ENCODE results near the gene PNKP.

Gene PNKP

DNA sequence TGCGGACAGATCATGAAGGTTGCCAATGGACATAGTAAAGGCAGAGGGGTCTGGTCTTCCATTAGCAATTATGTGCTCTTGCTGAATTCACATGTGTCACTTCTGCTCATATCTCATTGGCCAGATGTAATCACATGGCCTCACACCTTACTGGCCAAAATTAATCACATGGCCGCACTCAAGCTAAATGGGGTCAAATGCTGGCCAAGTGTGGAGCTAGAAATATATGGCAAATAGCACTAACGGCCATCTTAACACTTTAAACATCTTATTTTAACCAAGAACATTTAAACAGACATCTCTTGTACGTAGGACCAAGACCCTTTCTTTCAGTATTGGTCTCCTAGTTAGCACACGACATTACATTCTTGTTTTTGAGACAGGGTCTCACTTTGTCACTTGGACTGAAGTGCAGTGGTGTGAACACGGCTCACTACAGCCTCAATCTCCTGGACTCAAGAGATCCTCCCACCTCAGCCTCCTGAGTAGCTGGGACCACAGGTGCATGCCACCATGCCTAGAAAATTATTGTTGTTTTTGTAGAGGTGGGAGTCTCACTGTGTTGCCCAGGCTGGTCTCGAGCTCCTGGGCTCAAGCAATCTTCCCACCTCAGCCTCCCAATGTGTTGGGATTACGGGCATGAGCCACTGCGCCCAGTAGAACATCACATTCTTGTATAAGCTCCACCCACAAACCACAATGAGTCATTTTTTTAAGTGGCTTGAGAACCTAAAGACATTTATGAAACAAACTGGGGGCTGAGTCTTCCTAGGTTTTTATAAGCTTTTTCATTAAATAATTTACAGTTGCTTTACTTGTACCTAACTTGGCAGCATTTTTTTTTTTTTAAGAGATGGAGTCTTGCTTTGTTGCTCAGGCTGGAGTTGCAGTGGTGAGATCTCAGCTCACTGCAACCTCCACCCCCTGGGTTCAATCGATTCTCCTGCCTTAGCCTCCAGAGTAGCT lies 19.4 kb downstream of the PNKP start:
- no peak for DNase-seq (ENCODE audit: low read depth in 1 of 2, low spot score in 1 of 2)

DNA sequence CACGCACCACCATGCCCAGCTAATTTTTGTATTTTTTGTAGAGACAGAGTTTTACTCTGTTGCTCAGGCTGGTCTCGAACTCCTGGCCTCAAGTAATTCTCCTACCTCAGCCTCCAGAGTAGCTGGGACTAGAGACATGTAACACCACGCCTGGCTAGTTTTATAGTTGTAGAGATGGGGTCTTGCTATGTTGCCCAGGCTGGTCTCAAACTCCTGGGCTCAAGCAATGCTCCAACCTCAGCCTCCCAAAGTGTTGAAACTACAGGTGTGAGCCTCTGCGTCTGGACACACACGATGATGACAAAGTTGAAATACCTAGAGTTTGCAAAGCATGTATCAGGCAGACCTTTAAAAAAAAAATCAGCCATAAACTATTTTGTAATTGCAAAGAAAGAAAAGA lies 21.0 kb downstream of the PNKP start:
- DNase-seq (ENCODE audit: low read depth in 1 of 2, low spot score in 1 of 2): no peak

DNA sequence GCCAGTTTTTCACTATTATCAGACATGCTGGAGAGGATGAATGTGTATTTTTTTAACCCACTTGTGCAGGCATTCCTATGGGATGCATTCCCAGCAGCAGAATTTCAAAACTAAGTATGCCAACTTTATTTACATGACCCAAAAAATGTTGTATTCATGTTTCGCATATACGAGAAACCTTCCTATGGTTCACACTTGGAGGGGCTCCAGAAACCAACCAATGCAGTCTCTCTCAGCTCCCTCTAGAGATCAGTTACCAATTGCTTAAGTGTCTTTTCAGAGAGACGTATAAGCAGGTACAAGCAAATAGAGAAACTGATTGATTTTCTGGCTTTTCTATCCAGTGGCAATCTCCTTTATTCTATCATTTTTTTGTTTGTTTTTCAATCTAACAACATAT lies 22.0 kb downstream of the PNKP start:
- no peak for DNase-seq (ENCODE audit: low read depth in 1 of 2, low spot score in 1 of 2)

DNA sequence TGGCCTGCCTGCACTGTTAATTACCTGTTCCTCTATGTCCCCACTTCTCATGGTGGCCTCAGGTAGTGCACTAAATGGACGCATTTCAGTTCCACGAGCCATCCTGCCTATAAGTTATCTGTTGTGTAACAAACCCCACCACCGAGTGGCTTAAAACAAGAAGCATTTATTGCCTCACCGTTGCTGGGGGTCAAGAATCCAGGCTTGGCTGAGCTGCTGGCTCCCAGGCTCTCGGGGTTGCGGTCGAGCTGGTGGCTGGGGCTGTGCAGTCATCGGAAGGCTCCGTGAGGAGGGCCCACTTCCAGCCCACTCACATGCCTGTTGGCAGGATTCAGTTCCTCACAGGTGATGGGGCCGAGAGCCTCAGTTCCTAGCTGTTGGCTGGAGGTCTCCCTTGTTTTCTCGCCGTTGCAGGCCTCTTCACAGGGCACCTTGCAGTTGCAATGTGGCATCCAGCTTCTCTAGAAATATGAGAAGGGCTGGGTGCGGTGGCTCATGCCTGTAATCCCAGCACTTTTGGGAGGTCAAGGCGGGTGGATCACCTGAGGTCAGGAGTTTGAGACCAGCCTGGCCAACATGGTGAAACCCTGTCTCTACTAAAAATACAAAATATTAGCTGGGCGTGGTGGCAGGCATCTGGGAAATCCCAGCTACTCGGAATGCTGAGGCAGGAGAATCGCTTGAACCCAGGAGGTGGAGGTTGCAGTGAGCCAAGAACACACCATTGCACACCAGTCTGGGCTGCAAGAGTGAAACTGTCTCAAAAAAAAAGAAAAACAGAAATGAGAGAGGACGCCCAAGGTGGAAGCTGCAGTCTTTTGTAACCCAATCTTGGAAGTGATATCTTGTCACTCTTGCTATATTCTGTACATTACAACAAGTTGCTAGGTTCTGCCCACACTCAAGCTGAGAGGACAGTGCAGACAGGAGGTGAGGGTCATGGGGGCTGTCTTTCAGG lies 23.0 kb downstream of the PNKP start:
- no peak for DNase-seq (ENCODE audit: low read depth in 1 of 2, low spot score in 1 of 2)

DNA sequence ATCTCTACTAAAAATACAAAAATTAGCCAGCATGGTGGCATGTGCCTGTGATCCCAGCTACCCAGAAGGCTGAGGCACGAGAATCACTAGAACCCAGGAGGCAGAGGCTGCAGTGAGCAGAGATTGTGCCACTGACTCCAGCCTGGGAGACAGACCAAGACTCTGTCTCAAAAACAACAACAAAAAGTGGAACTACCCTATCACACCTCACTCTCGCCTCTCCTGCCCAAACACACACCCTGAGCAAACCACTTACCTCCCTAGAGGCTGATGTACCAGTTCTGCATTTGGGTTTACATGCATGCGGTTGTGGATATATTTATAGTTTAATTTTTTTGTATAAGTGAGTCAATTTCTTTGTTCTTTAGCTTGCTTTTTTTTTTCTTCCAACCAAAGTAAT lies 24.1 kb downstream of the PNKP start:
- no peak for DNase-seq (ENCODE audit: low read depth in 1 of 2, low spot score in 1 of 2)

DNA sequence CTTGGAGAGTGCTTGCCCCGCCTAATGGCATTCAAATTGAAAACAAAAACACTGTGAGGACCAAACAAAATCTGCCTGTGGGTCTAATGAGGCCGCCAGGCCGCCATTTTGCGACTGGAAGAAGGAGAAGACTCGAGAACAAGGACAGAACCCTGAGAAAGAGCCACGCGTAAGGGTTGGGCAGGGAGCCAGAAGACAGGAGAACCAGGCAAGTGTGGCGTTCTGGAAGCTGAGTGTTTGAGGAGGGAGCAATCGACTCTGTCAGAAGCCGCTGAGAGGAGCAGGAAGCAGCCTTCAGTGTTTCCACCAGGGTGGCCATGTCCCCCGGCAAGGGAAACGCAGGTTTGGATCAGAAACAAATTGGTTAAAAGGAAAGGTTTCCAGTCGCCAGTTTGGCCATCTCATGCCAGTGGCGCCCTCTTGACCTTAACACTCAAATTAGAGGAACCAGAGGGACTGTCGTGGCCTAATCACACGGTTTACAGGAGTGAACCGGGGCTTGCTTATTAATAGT lies 26.6 kb downstream of the PNKP start:
- no peak for DNase-seq (ENCODE audit: low read depth in 1 of 2, low spot score in 1 of 2)

DNA sequence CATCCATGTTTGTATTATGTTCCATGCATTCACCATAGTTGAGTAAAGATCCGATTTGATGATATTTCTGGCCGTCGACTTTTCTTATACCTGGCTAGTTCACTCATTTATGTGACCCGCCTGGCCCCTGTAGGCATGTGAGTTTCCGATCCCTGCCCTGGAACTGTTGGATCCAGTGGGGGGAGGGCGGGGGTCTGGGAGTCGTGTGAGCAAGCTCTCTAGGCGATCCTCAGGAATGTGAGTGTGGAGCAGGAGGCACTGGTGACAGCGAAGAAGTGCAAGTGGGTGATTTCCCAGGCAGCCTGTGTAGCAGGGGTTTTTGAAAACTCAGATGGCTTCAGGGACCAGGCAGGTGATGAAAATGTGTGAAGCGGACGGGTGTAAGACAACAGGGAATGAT lies 27.1 kb downstream of the PNKP start:
- DNase-seq (ENCODE audit: low read depth in 1 of 2, low spot score in 1 of 2): no peak

DNA sequence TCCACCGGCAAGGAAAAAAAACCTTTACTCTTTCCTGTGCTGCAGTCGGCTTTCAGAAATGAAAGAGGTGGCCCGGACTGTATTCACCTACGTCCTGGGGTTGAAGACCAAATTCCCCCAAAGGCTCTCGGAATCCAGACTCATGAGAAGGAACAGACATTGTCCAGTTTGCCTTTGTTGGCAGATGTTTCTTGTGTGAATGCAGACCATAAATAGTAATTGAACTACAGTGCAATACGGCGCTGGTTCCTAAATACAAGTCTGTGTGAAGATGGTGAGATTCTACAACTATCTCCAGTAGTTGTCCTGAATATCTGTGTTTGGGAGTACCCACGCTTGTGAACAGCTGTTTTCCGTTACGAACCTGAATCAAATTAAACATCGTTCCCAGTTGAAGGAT lies 27.7 kb downstream of the PNKP start:
- DNase-seq (ENCODE audit: low read depth in 1 of 2, low spot score in 1 of 2): no peak

DNA sequence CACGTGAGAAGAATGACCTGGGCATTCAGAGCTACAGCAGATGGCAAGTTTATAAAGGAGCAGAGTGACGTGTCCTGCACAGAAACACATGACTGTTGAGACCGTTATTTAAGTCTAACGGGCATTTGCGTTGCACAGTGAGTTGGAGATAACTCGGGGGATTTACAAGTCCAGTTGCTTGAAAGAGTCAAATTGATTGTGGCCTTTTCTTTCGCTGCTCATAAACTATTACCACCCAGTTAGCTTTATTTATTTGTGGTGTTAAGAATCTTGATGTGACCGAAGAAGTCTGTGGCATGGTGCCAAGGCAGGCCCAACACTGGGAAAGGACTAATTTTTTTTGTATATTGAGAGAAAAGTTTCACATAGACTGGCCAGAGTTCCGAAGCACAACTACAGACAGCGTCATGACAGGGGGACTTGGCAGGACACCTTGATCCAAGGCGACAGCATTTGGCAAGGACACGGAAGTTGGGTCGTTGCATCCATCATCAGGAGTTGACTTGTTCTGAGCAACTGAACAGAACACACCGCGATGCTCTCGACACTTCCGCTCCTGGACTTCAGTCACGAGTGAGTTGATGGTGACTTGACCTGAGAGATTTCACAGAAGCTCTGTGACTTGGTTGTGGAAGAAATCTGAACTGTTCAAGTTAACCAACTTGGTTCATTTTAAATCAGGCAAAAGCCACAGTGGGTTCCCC lies 28.3 kb downstream of the PNKP start:
- DNase-seq (ENCODE audit: low read depth in 1 of 2, low spot score in 1 of 2): no peak

DNA sequence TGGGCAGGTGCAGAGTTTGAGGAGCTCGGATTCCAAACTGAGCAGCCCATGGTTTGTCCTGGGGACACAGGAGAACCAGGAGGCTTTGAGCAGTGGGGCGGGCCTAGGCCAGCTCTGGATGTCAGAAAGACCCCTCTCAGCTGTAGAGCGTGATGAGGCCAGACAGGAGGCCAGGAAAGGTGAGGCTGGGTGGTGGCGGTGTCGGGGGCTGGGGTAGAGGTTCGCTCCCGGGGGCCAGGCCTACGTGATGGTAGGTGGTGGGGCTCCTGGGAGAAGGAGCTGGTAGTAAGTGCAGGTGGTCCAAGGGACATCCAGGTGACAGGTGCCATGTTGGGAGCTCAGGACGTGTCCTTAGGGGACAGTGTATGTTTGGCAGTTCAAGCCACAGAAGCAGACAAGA lies 30.0 kb downstream of the PNKP start:
- DNase-seq (ENCODE audit: low read depth in 1 of 2, low spot score in 1 of 2): no peak

DNA sequence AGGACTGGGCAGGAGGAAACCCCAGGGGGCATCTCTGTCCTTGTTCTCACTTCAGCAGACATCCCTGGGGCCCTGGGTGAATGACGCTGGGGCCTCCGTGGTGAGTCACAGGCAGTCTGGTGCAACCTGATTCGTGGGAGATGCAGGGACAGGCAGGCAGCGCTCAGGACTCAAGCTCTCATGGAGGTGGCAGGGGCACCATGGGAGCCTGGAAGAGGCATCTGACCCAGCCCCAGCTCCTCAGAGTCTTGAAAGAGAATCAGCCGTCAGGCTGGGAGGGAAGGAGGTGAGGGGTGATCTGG lies 30.4 kb downstream of the PNKP start:
- no peak for DNase-seq (ENCODE audit: low read depth in 1 of 2, low spot score in 1 of 2)

DNA sequence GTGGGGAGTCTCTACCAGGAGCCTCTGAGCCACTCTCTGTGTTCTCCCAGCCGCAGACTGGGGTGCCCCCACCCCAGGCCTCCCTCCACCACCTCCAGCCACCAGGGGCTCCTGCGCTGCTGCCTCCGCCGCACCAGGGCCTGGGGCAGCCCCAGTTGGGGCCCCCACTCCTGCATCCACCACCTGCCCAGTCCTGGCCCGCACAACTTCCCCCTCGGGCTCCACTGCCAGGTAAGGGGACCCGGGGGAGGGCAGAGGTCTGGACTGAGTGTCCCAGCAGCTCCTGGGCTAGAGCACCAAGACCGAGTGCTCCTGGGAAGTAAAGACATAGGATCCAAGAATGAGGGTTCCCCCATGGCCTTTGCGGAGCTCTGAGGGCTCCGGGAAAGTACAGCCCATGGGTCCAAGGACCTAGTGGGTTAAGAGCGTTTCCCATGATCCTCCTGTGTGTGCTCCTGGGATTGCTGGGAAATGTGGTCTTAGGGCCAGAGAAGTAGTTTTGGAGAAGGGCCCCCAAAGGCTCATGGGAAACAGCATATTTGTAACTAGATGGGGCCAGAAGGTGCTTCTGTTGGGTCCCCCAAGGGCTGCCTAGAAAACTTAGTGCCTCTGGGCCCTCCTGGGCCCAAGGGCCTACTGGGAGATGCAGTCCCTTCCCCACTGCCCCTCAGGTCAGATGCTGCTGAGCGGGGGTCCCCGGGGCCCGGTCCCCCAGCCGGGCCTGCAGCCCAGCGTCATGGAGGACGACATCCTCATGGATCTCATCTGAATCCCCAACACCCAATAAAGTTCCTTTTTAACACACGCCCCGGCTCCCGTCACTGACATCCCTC lies 31.0 kb downstream of the PNKP start:
- DNase-seq (ENCODE audit: low read depth in 1 of 2, low spot score in 1 of 2): no peak

DNA sequence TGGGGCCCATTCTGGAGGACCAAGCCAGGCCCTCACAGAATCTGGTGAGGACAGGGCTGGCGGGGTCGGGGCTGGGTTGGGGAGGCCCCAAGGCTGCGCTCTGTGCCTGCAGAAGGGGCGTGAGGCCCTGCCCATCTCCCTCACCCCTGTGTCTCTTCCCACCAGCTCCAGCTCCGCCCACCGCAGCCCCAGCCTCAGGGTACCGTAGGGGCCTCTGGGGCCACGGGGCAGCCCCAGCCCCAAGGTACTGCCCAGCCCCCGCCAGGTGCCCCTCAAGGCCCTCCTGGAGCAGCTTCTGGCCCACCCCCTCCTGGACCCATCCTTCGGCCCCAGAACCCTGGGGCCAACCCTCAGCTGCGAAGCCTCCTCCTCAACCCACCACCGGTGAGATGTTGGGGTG lies 31.8 kb downstream of the PNKP start:
- DNase-seq (ENCODE audit: low read depth in 1 of 2, low spot score in 1 of 2): no peak

DNA sequence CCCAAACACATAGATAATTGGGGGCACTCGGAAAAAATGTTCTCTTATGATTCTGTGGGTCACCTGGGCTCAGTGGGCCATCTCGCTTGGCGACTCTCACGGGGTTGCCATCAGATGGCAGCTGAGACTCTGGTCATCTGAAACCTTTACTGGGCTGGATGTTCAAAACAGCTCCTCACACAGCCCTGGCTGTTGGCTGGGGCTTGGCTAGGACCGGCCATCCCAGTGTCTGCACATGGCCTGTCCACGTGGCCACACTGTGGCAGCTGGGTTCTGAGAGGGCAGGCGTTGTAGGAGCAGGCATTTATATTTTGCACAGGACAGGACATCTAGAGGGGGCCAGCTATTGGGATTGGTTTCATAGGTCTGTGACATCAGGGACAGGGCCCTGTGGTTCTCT lies 33.8 kb downstream of the PNKP start:
- DNase-seq (ENCODE audit: low read depth in 1 of 2, low spot score in 1 of 2): no peak

DNA sequence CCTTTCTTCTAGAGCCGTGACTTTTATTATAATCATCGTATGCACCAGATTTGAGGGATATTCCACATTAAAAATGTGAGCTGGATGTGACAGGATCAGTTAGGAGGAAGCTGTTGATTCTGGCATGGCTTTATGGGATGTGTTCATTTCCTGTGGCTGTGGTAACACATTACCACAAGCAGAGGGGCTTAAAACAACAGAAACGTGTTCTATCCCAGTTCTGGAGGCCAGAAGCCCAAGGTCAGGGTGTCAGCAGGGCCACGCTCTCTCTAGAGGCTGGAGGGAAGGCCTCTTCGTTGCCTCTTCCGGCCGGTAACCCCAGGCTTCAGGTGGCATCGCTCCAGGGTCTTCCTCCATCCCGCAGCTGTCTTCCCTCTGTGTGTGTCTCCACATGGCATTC lies 34.8 kb downstream of the PNKP start:
- no peak for DNase-seq (ENCODE audit: low read depth in 1 of 2, low spot score in 1 of 2)

DNA sequence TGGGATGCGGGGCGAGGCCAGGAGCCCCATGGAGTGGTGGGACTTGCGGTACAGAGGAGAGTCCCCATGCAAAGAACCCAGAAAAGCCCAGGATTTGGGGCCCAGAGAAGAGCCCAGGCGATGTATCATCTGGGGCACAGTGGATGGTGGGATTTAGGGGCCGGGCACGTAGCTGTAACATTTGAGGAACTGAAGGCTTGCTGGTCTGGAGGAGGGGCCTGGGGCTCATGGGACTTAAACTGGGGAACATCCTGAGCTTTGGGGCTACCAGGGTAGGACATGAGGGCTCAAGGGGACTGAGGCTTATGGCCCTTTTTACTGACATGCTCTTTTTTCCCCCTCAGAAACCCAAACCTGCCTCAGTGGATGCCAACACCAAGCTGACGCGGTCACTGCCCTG lies 35.8 kb downstream of the PNKP start:
- DNase-seq (ENCODE audit: low read depth in 1 of 2, low spot score in 1 of 2): no peak

DNA sequence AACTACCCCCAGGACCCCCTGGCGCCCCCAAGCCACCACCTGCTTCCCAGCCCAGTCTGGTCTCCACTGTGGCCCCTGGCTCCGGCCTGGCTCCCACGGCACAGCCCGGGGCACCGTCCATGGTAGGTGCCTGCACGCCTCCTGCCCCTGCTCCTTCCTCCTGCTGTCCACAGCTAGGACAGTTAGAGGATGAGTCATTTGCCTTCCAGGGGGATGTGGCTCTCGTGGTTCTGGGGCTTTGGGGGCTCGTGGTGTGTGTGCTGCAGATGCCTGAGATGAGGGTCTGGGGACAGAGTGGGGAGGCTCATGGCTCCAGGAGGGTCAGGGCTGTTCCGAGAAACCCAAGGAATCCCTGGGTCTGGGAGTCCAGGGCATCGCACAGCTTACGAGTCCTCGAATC lies 36.6 kb downstream of the PNKP start:
- DNase-seq (ENCODE audit: low read depth in 1 of 2, low spot score in 1 of 2): no peak

DNA sequence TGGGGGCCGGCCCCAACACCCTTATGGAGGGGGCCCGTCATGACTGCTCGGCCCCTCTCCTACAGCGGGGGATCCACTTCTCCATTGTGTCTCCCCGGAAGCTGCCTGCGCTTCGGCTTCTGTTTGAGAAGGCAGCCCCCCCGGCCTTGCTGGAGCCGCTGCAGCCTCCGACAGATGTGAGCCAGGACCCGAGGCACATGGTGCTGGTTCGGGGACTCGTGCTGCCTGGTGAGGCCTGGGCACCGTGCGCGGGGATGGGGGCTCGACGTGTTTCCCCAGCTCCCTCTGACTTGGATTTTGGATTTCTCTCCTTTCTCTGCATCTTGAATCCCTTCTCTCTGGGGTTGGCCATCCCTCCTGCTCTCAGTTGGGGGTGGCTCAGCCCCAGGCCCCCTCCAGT lies 37.7 kb downstream of the PNKP start:
- no peak for DNase-seq (ENCODE audit: low read depth in 1 of 2, low spot score in 1 of 2)

DNA sequence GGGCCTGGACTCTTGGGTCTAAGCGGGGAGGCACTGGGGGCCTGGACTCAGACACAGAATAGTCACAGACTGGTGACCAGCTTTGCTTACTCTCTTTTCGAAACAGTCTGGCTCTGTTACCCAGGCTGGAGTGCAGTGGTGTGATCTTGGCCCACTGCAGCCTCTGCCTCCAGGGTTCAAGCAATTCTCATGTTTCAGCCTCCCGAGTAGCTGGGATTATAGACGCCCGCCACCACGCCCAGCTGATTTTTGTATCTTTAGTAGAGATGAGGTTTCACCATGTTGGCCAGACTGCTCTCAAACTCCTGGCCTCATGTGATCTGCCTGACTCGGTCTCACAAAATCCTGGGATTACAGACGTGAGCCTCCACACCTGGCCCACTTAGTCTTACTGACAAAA lies 38.2 kb downstream of the PNKP start:
- no peak for DNase-seq (ENCODE audit: low read depth in 1 of 2, low spot score in 1 of 2)

DNA sequence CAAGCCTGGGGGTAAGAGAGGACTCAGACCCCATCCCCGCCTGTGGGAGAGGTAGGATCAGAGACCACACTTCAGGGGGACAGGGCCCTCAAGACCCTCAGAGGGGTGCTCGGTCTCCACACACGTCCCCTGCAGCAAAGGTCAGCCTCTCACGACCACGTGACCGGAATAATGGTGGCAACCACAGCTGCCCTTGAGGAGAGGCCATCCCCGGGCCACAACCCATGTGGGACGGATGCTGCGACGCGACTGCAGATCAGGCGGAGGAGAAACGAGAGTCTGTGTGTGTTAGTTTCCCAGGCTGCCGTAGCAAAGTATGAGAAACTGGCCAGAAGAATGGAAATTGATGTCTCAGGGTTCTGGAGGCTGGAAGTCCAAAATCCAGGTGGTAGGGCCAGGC lies 40.3 kb downstream of the PNKP start:
- no peak for DNase-seq (ENCODE audit: low read depth in 1 of 2, low spot score in 1 of 2)

DNA sequence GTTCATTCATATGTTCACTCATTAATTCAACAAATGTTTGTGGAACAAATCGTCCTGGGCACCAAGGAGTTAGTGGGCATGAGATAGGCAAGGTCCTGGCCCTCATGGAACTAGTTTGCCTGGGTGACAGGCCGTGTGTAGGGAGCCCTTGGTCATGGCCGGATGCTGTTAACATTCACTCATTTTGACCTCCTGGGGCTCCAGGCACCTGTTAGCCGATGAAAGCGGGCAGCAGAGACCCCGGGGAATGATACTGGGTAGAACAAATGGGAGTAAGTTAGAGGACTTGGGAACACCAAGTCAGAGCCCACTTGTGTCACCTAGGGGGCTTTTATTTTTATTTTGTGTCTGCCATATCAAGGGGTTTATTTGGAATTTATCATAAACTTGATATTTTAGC lies 42.7 kb downstream of the PNKP start:
- no peak for DNase-seq (ENCODE audit: low read depth in 1 of 2, low spot score in 1 of 2)

Measured in stimulated activated CD4-positive, alpha-beta T cell treated with anti-CD3 and anti-CD28 coated beads, Interleukin-15, amount 100 ng/mL, for 1 hour (primary cell).